Kidney epithelial cell (primary cell): ENCODE results near the gene SLX9. TPM values are rescaled to one million over a fixed set of nuclear protein-coding genes. Genes with fewer than 3 reads are reported as not detected.
A peak's percentile ranks its signal among the peaks of the same experiment; 100 is the strongest.

Experiments
- DNase-seq: peaks from one replicate; pipeline ENCODE4 v3.0.0-alpha.2; 2010; ENCODE audit warnings: low read depth
- H3K27me3 ChIP-seq: 2 replicates; pipeline ENCODE4 v1.6.0; 2011; ENCODE audit warnings: low read length; ENCODE audit not compliant: control insufficient read depth, insufficient read depth
- H3K36me3 ChIP-seq: 2 replicates; pipeline ENCODE4 v1.5.1; 2011; ENCODE audit warnings: low read length; ENCODE audit not compliant: control insufficient read depth, insufficient read depth
- H3K4me3 ChIP-seq: 2 replicates; pipeline ENCODE4 v1.5.1; 2011; ENCODE audit warnings: low read depth, mild to moderate bottlenecking, control low read depth, low read length
- total RNA-seq: library from RNA; depleted of rRNA; stranded (reverse); fragments of >200 nt; gene quantifications from 2 replicates; pipeline ENCODE4 v1.2.3, GENCODE V29; 2015
- TF ChIP-seq, protein P1 (sequence below): IDR thresholded peaks from 2 replicates; pipeline ENCODE4 v1.5.1; 2011; ENCODE audit warnings: mild to moderate bottlenecking, moderate library complexity, low read length, control low read depth, inconsistent platforms; ENCODE audit not compliant: insufficient read depth, poor library complexity, severe bottlenecking

The SLX9 gene
- total RNA-seq, 1 donor from 2014 or later = 38.6 TPM

DNA sequence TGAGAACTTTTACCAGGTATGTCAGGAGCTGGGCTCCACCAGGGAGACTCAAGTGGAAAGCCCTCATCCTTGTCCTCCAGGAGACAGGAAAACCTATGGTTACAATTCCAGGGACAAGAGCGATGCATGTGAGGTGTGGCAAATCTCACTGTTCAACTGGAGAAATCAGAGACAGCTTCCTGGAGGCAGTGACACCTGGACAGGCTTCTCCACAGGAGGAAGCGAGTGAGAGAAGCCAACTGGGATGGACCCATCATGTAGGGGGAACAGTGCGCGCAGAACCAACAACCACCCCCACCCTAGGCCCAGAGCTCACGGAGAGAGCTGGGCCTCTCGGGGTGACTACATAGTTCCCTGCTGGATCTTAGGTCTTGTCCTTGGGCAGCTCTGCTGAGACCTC is 5.6 kb upstream of the SLX9 start:
- Histone ChIP-seq H3K4me3 (no peak overlapping the region), H3K36me3 (no peaks in the 10 kb centered on the region), H3K27me3 (peaks cover 45% of the 10 kb centered on the region)
- DNase-seq = no peak
- TF ChIP-seq, protein P1, sequence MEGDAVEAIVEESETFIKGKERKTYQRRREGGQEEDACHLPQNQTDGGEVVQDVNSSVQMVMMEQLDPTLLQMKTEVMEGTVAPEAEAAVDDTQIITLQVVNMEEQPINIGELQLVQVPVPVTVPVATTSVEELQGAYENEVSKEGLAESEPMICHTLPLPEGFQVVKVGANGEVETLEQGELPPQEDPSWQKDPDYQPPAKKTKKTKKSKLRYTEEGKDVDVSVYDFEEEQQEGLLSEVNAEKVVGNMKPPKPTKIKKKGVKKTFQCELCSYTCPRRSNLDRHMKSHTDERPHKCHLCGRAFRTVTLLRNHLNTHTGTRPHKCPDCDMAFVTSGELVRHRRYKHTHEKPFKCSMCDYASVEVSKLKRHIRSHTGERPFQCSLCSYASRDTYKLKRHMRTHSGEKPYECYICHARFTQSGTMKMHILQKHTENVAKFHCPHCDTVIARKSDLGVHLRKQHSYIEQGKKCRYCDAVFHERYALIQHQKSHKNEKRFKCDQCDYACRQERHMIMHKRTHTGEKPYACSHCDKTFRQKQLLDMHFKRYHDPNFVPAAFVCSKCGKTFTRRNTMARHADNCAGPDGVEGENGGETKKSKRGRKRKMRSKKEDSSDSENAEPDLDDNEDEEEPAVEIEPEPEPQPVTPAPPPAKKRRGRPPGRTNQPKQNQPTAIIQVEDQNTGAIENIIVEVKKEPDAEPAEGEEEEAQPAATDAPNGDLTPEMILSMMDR = no peak

DNA sequence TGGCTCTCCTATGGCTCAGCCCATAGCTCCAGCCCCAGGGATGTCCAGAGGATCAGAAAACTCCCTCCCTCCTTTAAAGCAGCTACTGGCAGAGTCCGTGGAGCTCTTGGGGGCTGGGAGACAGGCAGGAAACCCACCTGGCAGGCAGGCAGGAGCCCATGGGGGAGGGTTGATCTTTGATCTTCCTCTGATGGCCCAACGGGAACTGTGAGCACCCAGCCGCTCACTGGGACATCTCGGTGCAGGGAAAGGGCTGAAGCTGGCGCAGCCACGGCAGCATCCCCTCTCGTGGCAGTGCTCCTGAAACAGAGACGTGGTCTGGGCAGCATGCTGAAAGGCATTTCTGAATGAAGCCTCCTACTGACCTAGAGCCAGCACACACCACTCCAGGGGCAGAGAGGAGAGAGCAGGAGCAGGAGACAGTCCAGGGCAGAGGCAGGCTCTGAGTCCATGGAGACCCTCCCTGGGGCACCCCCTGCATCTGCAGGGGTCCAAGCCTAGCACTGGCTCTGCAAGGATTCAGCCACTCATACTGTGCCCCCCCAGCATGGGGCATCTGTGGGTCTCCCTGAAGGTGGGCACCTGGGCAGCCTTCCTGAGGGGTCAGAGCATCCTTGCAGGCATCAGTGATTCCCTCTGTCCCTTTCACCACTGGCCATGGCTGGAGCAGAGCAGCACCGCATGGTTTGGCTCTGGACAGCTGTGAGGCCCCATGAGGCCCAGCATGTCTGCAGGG is 4.9 kb upstream of the SLX9 start:
- TF ChIP-seq, protein P1 = no peak
- H3K27me3 ChIP-seq = peaks cover 45% of the 10 kb centered on the region
- H3K36me3 ChIP-seq = no peaks in the 10 kb centered on the region
- H3K4me3 ChIP-seq = no peak overlapping the region
- no peak for DNase-seq

DNA sequence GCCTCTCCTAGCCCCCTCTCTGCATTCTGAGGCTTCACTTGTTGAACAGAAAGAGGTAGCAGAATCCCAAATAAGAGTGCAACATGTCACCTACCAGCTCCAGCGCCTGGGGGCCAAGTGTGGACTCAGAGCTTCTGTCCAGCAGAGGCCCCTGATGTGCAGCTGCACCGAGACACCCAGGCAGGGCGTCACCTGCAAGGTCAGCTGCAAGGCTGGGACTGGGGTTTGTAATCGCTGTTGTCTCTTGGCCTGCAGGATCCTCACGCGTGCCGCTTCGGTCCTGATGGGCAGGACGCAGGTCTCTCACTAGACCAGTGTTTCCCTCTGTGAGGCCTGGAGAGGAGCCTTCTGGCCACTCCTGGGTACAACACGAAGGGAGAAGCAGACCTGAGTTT is 4.3 kb upstream of the SLX9 start:
- H3K4me3 ChIP-seq = no peak overlapping the region
- H3K36me3 ChIP-seq = no peaks in the 10 kb centered on the region
- H3K27me3 ChIP-seq = peaks cover 40% of the 10 kb centered on the region
- TF ChIP-seq, protein P1 = no peak
- DNase-seq = no peak

DNA sequence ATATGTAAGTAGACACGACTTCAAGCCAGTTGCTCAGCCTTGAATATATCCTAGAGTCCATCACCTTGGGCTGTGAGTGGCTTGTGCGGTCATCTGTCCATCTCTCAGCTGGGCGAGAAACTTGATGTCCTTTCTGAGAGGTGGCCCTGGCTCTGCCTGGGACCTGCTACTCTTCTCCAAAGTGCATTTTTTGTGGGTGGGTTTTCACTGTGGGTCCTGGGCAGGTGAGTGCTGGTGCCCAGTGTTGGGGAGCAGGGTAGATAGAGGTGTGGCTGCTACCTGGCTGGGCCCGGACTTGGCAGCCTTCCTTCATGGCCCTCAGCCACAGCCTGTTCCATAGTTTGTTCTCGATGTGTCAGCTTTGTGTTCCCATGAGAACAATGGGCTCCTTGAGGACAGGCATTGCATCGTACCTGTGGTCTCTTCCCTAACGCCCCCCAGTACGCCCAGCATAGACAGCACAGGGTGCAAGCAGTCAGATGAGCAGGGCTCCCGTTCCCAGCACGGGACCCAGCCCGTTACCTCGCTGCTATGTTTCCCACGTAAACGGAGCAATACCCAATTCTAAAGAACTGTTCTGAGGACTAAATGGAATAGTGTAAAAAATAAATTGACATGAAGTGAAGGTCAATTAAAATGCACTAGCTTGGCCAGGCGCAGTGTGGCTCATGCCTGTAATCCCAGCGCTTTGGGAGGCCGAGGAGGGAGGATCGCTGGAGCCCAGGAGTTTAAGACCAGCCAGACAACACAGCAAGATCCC is 877 bp upstream of the SLX9 start:
- no peaks in the 10 kb centered on the region for H3K36me3 ChIP-seq
- H3K27me3 ChIP-seq = peaks cover 9% of the 10 kb centered on the region
- DNase-seq = no peak
- H3K4me3 ChIP-seq = peak overlapping the region; percentile 70
- TF ChIP-seq, protein P1 = no peak

DNA sequence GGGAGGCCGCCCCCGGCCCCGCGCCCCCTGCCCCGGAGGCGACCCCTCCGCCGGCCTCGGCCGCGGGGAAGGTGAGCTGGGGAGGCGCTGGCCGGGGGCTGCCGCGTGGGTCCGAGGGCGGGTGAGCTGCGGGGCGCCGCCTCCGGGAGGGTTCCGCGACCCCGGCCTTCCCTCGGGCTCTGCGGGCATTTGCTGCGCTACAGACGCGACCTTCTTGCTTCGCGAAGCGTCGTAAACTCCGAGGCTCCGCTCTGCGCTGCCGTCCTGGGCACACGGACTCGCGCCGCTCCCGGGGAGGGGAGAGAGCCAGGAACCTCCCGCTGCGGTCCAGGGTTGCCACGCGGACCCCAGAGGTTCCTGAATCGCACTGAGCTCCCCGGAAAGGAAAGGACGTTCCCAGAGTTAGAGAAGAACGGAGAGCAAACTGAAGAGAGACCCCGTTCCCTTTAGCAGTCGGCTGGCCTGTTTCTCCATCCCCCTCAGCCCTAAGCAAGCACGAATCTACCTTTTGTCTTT is 345 bp downstream of the SLX9 start:
- no peaks in the 10 kb centered on the region for H3K36me3 ChIP-seq
- H3K27me3 ChIP-seq = no peaks in the 10 kb centered on the region
- no peak for DNase-seq
- TF ChIP-seq, protein P1 = no peak
- peak overlapping the region; percentile 70 for H3K4me3 ChIP-seq
